GM21367 (cell line): ENCODE results near the gene SUPT4H1.

Source experiments
- ATAC-seq: cut with Tn5 transposase; IDR thresholded peaks from one replicate; pipeline ENCODE4 v1.9.1; 2021; ENCODE audit not compliant: unreplicated experiment

The SUPT4H1 gene

DNA sequence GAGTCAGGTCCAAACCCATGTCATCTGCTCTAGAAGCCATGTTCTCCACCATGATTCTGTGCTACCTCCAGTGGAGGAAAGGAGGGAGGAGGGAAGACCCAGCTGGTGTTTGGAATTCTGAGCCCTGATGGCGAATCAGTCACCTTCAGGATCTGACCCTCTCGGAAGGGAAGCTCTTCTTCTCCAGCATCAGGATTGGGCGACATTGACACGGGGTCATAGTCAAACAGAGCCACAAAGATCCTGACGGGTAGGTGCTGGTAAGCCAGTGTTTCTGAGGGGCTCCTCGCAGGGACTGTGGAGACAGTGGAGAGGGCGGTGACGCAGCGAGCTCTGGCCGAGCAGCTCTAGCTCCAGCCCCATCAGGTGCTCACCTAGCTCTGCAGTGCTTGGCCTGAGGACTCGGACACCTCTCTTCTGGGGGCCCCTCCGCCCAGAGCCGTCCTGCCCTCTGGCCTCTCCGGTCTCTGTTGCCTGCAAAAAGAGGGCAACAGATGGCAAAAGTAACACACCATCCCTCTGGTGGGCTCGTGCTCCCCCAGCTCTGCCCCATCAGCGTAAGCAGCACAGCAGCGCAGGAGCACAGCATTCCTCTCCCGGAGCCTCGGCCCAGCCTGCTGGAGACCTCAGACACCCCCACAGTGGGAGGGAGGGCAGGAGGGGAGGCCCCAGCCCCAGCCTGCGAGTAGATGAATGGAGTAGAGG is 44.4 kb downstream of the SUPT4H1 start:
- no peak for ATAC-seq

DNA sequence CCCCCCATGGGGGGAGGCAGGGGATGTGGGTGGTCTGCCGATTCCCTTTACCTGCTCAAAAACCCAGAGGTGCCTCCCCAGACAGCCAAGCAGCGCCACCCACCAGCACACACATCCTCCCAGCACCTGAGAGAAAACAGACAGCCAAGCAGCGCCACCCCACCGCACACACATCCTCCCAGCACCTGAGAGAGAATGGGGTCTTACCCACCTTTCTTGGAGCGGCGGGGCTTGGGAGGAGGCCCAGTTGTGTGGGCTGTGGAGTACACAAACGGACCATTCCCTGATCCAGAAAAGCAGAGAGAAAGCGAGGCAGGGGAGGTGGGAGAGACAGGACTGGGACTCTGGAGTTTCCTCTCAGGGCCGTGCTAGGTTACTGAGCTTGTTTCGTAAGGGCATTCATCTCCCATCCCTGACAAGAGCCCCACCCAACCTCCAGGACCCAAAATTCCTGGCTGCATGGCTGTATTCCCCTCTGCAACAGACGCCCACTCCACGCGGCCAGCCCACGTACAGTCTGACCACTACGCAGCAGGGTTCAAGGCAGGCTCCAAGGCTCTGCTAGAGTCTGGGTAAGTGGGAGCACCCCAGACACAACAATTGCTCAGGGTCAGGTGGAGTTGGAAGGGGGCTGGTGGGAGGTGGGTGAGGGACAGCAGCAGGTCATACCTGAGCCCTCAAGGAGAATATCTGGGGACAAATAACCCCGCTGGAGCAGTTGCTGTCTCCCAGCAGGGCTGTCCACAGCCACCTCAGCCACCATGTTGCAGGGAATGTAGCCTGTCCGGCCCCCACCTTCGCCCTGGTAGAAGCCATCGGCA is 45.7 kb downstream of the SUPT4H1 start:
- no peak for ATAC-seq

DNA sequence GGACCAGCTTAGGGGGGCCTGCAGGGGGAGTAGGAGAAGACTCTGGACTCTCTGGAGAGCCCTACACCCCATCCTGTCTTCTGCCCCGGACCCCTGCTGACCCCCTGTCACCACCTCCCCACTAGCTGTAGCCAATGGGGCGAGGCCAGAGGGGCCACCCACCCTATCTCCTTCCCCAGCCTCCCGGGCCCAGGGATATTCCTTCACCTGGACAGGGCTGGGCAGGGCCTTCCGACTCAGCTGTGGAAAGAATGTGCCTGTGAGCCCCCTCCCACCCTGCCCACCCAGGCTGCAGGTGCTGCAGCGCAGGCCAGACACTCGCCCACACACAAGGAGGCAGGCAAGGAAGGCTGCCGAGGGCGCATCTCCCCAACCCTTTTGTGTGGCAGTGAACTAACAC is 46.4 kb downstream of the SUPT4H1 start:
- no peak for ATAC-seq

DNA sequence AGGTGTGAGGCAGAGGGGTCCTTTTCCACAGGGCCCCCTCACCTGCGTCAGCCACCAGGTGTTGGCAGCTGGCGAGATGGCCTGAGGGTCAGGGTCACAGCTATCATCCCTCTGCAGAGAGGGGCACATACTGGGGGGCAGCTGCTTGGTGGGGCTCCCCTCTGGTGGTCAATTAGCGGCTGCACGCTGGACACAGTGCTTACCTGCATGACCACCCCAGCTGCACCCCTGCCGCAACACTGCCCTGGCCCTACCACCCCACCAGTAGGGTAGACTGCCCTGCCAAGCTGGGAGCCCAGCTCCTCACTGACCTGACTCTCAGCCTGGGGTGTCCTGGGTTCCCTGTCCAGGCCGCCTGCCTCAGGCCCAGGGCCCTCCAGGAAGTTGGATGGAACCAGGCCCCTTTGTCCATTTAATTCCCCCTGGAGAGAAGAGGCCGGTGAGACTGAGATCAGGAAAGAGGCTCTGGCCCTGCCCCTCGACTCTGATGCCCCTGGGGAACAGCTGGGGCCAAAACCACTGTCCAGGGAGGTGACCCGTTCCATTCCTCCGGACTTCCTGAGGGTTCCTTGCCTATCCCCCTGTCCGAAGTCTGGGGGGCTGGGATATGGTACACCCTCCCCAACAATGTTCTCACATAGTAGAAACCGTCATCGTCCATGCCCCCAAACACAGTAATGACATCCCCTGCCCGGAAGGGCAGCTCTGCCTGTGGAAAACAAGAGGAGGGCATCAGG is 47.1 kb downstream of the SUPT4H1 start:
- no peak for ATAC-seq

DNA sequence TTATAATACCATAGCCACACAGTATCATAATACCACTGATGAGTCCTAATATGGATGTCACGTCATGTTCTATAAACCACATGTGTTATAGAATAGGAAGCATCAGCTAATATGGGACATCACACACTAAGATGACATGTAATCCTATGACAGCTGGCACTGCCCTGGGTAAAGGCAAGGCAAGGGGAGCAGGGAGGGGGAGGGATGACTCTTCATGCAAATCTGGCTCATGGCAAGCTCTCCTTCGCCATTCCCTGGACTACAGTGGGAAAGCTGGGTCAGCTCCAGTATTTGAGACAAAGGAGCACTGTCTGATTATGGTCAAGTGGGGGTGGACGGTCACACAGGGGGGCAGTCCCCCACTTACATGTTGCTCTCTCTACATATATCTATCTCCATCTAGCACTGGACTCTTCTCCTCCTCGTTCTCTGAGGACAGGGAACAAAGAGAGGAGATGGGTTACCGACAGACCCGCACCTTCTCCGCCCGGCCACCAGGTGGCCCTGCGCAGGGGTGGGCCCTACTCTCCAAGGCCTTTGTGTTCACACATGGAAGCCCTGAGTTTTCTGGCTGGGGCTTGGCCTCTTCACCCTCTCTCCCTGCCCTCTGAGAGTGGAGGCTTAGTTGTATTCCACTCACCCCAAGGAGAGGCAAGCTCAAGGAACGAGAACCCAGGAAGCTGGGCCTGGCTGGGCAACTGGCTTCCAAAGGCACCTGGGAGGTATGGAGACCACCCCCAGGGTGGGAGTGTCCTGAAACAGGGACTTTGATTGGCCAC is 47.8 kb downstream of the SUPT4H1 start:
- ATAC-seq: no peak

DNA sequence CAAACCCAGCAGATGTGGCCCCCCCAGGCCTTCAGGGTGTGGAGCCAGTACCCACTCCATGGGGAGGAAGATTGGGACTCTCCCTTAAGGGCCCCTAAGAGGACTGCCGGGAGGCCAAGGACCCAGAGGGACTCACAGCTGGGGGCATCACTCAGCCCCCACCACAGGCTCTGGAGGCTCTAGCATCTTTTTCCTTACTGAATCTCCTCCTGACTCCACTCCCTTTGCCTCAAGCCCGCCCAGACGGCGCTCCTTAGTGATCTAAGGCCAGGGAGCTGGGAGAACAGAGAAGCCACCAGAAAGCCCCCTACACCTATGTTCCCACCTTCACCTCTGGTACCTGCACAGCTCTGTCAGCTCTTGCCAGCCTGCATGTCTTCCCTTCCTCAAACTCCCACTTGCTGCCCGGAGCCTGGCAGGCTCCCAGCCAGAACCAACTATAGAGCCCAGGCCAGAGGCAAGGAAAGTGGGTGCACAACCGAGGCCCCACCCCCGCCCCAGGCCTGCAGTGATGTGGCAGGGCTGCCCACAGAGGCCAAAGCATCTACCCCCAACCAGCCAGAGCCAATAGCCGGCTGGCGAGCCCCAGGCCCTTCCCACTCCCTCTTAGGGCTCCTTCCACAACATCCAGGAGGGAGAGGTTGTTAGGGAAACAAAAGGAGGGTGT is 48.9 kb downstream of the SUPT4H1 start:
- ATAC-seq: no peak

DNA sequence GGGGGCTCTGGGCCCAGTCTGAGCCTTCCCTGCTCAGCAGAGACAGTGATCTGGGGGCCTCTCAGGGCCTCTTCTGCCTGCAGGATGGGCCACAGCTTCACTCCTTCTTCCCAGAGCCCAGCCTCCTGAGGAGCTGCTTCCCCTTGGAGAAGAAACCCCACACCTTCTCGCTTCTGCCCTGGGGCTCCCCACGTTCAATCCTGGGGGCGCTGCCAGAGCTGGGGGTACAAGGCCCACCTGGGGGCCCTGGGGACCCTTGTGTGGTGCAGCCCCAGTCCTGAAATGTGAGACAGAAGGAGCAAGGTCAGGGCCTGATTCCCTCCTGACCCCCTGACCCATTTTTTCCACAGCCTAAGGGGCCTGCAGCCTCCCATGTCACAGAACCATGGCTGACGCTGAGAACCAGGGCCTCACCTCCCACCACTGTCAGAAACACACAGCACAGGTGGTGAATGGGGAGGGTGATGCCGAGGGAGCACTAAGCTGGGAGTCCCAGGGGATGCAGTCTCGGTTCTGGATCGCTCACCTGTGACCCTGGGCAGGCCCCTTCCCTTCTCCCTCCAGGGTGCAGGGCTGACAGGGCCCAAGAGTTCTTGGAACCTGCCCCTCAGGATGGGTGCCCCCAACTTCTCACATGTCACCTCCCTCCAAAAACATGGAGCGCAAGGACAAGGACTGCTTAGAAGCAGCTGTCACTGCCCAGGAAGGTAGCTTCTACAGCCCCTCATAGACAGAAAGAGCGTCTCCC is 49.7 kb downstream of the SUPT4H1 start:
- no peak for ATAC-seq

DNA sequence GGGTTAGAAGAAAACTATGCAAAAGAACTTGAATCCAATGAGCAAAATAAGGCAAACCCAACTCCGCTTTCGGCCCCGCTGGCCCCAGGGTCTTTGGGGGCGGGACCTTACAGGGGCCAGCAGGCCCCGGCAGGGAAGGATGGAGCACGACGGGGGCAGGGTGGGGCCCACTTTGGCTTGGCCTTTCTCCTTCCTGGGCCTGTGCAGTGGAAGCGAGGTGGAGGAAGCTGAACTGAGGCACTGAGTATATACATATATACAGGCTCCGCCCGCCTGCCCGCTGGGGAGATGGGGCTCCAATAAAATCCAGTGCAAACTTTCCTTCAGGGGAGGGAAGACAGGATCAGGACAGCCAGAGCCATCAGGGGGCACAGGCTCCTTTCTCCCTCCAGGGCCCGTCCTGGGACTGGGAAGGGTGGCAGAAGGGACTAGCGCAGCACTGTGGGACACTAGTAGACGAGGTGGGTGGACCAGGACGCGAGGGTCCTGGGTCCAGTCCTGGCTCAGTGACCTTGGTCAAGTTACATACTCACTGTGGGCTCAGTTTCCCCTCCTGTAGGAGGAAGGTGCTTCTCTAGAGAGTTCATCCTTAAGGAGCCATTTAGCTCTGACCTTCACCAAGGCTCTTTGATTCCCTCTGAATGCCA is 50.4 kb downstream of the SUPT4H1 start:
- no peak for ATAC-seq

DNA sequence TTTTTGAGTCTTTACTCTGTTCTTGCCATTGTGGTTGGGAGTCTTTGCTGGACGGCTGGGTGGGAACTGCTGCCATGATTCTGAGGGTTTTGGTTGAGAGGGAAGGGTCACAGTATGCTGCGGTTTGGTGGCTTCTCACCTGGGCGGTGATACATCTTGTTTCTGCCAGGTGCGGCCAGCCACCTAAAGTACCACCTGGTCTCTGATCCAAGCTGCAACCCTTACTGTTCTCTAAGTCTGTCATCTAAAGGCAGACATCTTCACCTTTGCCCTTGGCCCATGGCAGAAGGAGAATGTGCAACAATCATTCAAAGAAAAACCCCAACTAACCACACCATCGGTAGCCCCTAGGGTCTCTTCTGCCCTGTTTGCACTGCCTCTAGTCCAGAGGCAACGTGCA is 51.7 kb downstream of the SUPT4H1 start:
- ATAC-seq: no peak
